GM12878 (cell line): ENCODE measurements around the gene NUDCD3. TPM values are rescaled to one million over a fixed set of nuclear protein-coding genes. Genes with fewer than 3 reads are reported as not detected.

Source experiments
- ATAC-seq: fragments of 200-7000 bp; cut with Tn5 transposase; 3 replicates; pipeline ENCODE4 v1.9.1; 2020; ENCODE audit warnings: mild to moderate bottlenecking, moderate library complexity
- BruUV-seq: library from RNA; stranded (reverse); fragments of 400-500 nt; replicated peaks from 2 replicates; lab custom pipeline; 2021; lab: Mats Ljungman, UMichigan
- CTCF ChIA-PET: fragments of 300-600 bp; sonication (Branson Sonifier 250); formaldehyde crosslinking; extraction: SDS; loops from one replicate; lab custom pipeline; 2021; ENCODE audit warnings: inconsistent platforms; lab: Yijun Ruan, JAX
- POLR2A ChIA-PET: fragments of 350-600 bp; formaldehyde crosslinking; extraction: SDS; loops from one replicate; lab custom pipeline; 2021; ENCODE audit warnings: inconsistent platforms; lab: Charles Lee
- RAD21 ChIA-PET: fragments of 300-600 bp; sonication (Branson Sonifier 250); formaldehyde crosslinking; loops from one replicate; lab custom pipeline; 2023; ENCODE audit warnings: antibody characterized with exemption; ENCODE audit not compliant: unreplicated experiment; lab: Charles Lee
- SMC1A ChIA-PET: fragments of 300-600 bp; sonication (Branson Sonifier 250); formaldehyde crosslinking; loops from one replicate; lab custom pipeline; 2023; ENCODE audit not compliant: unreplicated experiment, uncharacterized antibody; lab: Charles Lee
- DNase-seq: peaks from one replicate; pipeline ENCODE4 v3.0.0-alpha.2; 2011; ENCODE audit warnings: low read depth, low spot score
- FAIRE-seq: peaks from 3 replicates; lab custom pipeline; 2011; peaks lifted over from hg19 to GRCh38; lab: Jason Lieb, UNC
- H2AFZ ChIP-seq: 2 replicates; pipeline ENCODE4 v1.6.0; 2011; ENCODE audit warnings: low read depth, low read length, control low read depth; ENCODE audit not compliant: control insufficient read depth
- H3K27ac ChIP-seq: 2 replicates; pipeline ENCODE4 v1.5.1; 2011; ENCODE audit warnings: control low read depth; ENCODE audit not compliant: control insufficient read depth, insufficient read depth
- H3K27me3 ChIP-seq, 2 experiments: replicated peaks in 1 of 2; 2 replicates each; pipeline versions ENCODE4 v1.6.0 to v1.6.1; 2011; ENCODE audit warnings: low read length in 1 of 2; ENCODE audit not compliant: control insufficient read depth in 2 of 2, insufficient read depth in 2 of 2
- H3K36me3 ChIP-seq, 2 experiments: 2 replicates each; pipeline ENCODE4 v1.5.1; 2011; ENCODE audit warnings: low read length in 1 of 2; ENCODE audit not compliant: control insufficient read depth in 2 of 2, insufficient read depth in 2 of 2
- H3K4me1 ChIP-seq: 2 replicates; pipeline ENCODE4 v1.6.1; 2011; ENCODE audit warnings: mild to moderate bottlenecking, low read length, moderate library complexity, mixed read lengths; ENCODE audit not compliant: control insufficient read depth, insufficient read depth
- H3K4me2 ChIP-seq: 2 replicates; pipeline ENCODE4 v1.6.0; 2011; ENCODE audit warnings: control low read depth; ENCODE audit not compliant: control insufficient read depth, insufficient read depth
- H3K4me3 ChIP-seq: fragments of 200-600 bp; sonication (generic); 2 replicates; pipeline ENCODE4 v1.5.1; 2016
- H3K79me2 ChIP-seq: 2 replicates; pipeline ENCODE4 v1.6.0; 2011; ENCODE audit warnings: low read length; ENCODE audit not compliant: control insufficient read depth, insufficient read depth
- H3K9ac ChIP-seq: 2 replicates; pipeline ENCODE4 v1.8.0; 2011; ENCODE audit warnings: low read length, control low read depth, mixed read lengths; ENCODE audit not compliant: control insufficient read depth, insufficient read depth
- H3K9me3 ChIP-seq: replicated peaks from 3 replicates; pipeline ENCODE4 v1.5.1; 2011; ENCODE audit warnings: mild to moderate bottlenecking, low read length; ENCODE audit not compliant: control insufficient read depth, insufficient read depth
- H4K20me1 ChIP-seq: 2 replicates; pipeline ENCODE4 v1.6.0; 2011; ENCODE audit not compliant: control insufficient read depth, insufficient read depth
- EGR1 ChIP-seq, 2 experiments: IDR thresholded peaks; 1 replicate in 1 of 2; 2 replicates in 1 of 2; pipeline ENCODE4 v1.6.1; 2011 to 2012; ENCODE audit warnings: low read depth in 2 of 2, low read length in 2 of 2, borderline replicate concordance in 1 of 2, mild to moderate bottlenecking in 1 of 2, moderate library complexity in 1 of 2
- HCFC1 ChIP-seq: fragments of 150-350 bp; IDR thresholded peaks from 2 replicates; pipeline ENCODE4 v1.6.1; 2014; ENCODE audit warnings: low read length
- HDAC6 ChIP-seq: fragments of 200-600 bp; sonication (generic); IDR thresholded peaks from one replicate; pipeline ENCODE4 v1.8.0; 2017; ENCODE audit warnings: antibody characterized with exemption; ENCODE audit not compliant: unreplicated experiment
- JUNB ChIP-seq: IDR thresholded peaks from 2 replicates; pipeline ENCODE4 v1.6.1; 2016; ENCODE audit warnings: antibody characterized with exemption, mild to moderate bottlenecking
- NR2C1 ChIP-seq: fragments of 450-650 bp; IDR thresholded peaks from 2 replicates; pipeline ENCODE4 v1.6.1; 2017; ENCODE audit warnings: antibody characterized with exemption, mild to moderate bottlenecking, moderate library complexity
- WGBS: methylation state at CpG from one replicate; pipeline ENCODE4 v1.1.6; 2016; ENCODE audit warnings: low lambda C conversion rate; ENCODE audit not compliant: insufficient replicate concordance, insufficient coverage; ENCODE audit errors: missing lambda C conversion rate; 5-methylcytosine and 5-hydroxymethylcytosine counted together
- in situ Hi-C: fragments of 300-500 bp; cut with MboI; formaldehyde crosslinking; loops from 9 replicates; pipeline ENCODE4 v1.14.3; 2018; ENCODE audit warnings: mixed read lengths
- intact Hi-C: fragments of 100-400 bp; cut with micrococcal nuclease; formaldehyde crosslinking; loops from one replicate; pipeline ENCODE4 v1.14.2; 2022; ENCODE audit not compliant: unreplicated experiment
- polyA plus RNA-seq, 11 experiments: library from polyadenylated mRNA; depleted of rRNA in 4 of 11; unstranded in 6 of 11; stranded (reverse) in 5 of 11; fragments of >200 nt; fragmentation: Nextera tagmentation in 4 of 11; fragmentation: Illumina TruSeq in 1 of 11; extraction: Ambion mirVana in 4 of 11; extraction: Trizol in 1 of 11; gene quantifications; 1 replicate in 1 of 11; 2 replicates in 10 of 11; pipeline versions ENCODE4 v1.2.1 to v1.2.3, GENCODE V29; 2011 to 2016; ENCODE audit warnings: inconsistent platforms in 2 of 11, missing spikeins in 2 of 11, low read depth in 1 of 11
- total RNA-seq, 4 experiments: library from RNA; depleted of rRNA in 3 of 4; stranded (reverse); fragments of >200 nt in 3 of 4; fragmentation: Illumina TruSeq in 1 of 4; extraction: Trizol in 1 of 4; gene quantifications; 2 replicates each; pipeline versions ENCODE4 v1.2.1 to v1.2.3, GENCODE V29; 2013 to 2021
- TF ChIP-seq, protein P1 (sequence below): fragments of 450-650 bp; formaldehyde crosslinking; IDR thresholded peaks from 2 replicates; pipeline ENCODE4 v1.4.0; 2020; ENCODE audit warnings: mild to moderate bottlenecking, moderate library complexity
- TF ChIP-seq, protein P2 (sequence below): fragments of 450-650 bp; IDR thresholded peaks from 2 replicates; pipeline ENCODE4 v1.6.1; 2017; ENCODE audit warnings: mild to moderate bottlenecking, low read depth, inconsistent platforms; ENCODE audit not compliant: poor library complexity, severe bottlenecking

The NUDCD3 gene
- total and polyA plus RNA-seq, 10 of the 15 experiments (the other 5 are each of a cell fraction or from before 2014, with no cell fraction given): 25.0 to 89.8 (median 46.4) TPM

DNA sequence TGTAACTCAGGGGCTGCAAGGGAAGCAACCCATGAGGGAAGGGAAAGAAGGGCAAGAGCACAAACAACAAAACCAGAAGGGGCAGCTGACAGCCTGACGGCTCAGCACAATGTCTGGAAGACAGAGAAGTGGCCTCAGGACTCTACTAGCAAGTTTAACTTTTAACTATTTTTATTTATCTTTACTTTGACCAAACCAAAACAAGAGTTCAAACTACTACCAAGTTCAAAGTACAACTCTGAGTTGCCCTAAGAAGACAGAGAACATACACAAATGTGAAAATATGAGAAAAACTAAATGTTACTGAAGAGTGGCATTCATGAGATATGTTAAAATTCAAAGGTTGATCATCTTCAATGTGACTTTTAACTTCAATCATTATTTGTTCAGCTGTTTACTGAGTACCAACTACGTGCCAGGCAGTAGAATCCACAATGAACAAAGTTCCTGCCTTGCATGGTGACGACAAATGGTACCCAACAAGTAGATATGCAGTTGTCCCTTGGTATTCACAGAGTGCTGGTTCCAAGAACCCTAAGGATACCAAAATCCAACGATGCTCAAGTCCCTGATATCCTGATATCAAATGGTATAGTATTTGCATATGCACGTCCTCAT, 19.7 kb downstream of the NUDCD3 start (continued):
- TF ChIP-seq, protein P1, sequence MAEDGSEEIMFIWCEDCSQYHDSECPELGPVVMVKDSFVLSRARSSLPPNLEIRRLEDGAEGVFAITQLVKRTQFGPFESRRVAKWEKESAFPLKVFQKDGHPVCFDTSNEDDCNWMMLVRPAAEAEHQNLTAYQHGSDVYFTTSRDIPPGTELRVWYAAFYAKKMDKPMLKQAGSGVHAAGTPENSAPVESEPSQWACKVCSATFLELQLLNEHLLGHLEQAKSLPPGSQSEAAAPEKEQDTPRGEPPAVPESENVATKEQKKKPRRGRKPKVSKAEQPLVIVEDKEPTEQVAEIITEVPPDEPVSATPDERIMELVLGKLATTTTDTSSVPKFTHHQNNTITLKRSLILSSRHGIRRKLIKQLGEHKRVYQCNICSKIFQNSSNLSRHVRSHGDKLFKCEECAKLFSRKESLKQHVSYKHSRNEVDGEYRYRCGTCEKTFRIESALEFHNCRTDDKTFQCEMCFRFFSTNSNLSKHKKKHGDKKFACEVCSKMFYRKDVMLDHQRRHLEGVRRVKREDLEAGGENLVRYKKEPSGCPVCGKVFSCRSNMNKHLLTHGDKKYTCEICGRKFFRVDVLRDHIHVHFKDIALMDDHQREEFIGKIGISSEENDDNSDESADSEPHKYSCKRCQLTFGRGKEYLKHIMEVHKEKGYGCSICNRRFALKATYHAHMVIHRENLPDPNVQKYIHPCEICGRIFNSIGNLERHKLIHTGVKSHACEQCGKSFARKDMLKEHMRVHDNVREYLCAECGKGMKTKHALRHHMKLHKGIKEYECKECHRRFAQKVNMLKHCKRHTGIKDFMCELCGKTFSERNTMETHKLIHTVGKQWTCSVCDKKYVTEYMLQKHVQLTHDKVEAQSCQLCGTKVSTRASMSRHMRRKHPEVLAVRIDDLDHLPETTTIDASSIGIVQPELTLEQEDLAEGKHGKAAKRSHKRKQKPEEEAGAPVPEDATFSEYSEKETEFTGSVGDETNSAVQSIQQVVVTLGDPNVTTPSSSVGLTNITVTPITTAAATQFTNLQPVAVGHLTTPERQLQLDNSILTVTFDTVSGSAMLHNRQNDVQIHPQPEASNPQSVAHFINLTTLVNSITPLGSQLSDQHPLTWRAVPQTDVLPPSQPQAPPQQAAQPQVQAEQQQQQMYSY: no peak

DNA sequence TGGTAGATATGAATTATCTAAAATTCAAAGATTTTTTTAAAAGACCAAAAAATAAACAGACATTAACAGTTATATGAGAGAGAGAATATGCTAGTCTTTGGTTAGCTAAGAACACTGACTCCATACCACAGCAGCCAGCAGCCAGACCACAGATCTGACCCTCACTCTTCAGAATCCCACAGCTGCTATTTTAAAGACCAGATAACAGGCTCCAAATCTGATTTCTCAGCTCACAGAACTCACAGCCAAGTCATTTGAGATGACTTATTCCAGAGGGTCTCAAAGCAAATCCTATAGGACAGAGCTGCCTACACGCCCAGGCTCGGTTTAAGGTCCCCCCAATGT, 20.4 kb downstream of the NUDCD3 start:
- TF ChIP-seq NR2C1 (no peak), HCFC1 (no peak), HDAC6 (no peak), JUNB (no peak), EGR1 (IDR thresholded peaks at IDR 0.05; ENCODE audit: borderline replicate concordance in 1 of 2, low read depth in 2 of 2, low read length in 2 of 2) (no peak)
- TF ChIP-seq, protein P2, sequence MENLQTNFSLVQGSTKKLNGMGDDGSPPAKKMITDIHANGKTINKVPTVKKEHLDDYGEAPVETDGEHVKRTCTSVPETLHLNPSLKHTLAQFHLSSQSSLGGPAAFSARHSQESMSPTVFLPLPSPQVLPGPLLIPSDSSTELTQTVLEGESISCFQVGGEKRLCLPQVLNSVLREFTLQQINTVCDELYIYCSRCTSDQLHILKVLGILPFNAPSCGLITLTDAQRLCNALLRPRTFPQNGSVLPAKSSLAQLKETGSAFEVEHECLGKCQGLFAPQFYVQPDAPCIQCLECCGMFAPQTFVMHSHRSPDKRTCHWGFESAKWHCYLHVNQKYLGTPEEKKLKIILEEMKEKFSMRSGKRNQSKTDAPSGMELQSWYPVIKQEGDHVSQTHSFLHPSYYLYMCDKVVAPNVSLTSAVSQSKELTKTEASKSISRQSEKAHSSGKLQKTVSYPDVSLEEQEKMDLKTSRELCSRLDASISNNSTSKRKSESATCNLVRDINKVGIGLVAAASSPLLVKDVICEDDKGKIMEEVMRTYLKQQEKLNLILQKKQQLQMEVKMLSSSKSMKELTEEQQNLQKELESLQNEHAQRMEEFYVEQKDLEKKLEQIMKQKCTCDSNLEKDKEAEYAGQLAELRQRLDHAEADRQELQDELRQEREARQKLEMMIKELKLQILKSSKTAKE: no peak
- Histone ChIP-seq H3K9ac (no peak overlapping the region), H3K36me3 (peaks cover 5 to 26% of the 10 kb centered on the region in 2 experiments), H4K20me1 (no peaks in the 10 kb centered on the region), H3K79me2 (peaks cover 15% of the 10 kb centered on the region), H3K4me3 (no peak overlapping the region), H3K27me3 (no peaks in the 10 kb centered on the region), H2AFZ (no peak overlapping the region), H3K4me2 (no peak overlapping the region), H3K27ac (no peak overlapping the region), H3K4me1 (no peaks in the 10 kb centered on the region), H3K9me3 (no peaks in the 10 kb centered on the region)
- in situ Hi-C loops (no loop called here), intact Hi-C loops (no loop called here)
- ChIA-PET POLR2A (interaction anchor here (0.8 to 1.1 kb wide), 2 partner anchors 9 to 209 kb away, joined by 3 to 4 read pairs; no protein-coding TSS in a partner anchor), CTCF (interaction anchor here (2.1 kb wide), 1 partner anchor 229 kb away, joined by 6 read pairs; no protein-coding TSS in a partner anchor), RAD21 (no interaction called here), SMC1A (no interaction called here)
- no peak for FAIRE-seq
- WGBS: 97% methylated on average over 2 of the region's 2 CpGs
- no peak for DNase-seq
- no TSS peak for BruUV-seq
- no peak for ATAC-seq
